Loucy (cell line): ENCODE measurements around the gene SUN2.

Experiments used
- H2AFZ ChIP-seq: fragments of 200-600 bp; sonication (generic); 2 replicates; pipeline ENCODE4 v1.6.0; 2016; ENCODE audit warnings: antibody characterized with exemption, mild to moderate bottlenecking, low read length, moderate library complexity
- H3F3A ChIP-seq: fragments of 200-600 bp; 2 replicates; pipeline ENCODE4 v1.6.0; 2016; ENCODE audit warnings: antibody characterized with exemption, low read depth, mild to moderate bottlenecking
- H3K27me3 ChIP-seq: fragments of 200-600 bp; sonication (generic); 2 replicates; pipeline ENCODE4 v1.6.1; 2014; ENCODE audit warnings: low read length, mild to moderate bottlenecking; ENCODE audit not compliant: insufficient read depth, poor library complexity, severe bottlenecking
- H3K36me3 ChIP-seq: fragments of 200-600 bp; sonication (generic); 2 replicates; pipeline ENCODE4 v1.6.1; 2016; ENCODE audit warnings: low read length; ENCODE audit not compliant: insufficient read depth
- H3K4me1 ChIP-seq: fragments of 200-600 bp; sonication (generic); 2 replicates; pipeline ENCODE4 v1.5.1; 2014; ENCODE audit warnings: low read length, mild to moderate bottlenecking; ENCODE audit not compliant: insufficient read depth, poor library complexity, severe bottlenecking
- H3K4me2 ChIP-seq: fragments of 200-600 bp; sonication (generic); 2 replicates; pipeline ENCODE4 v1.6.0; 2014; ENCODE audit warnings: antibody characterized with exemption, low read length, low read depth, mild to moderate bottlenecking; ENCODE audit not compliant: poor library complexity, severe bottlenecking
- H3K4me3 ChIP-seq: fragments of 200-600 bp; sonication (generic); 2 replicates; pipeline ENCODE4 v1.5.1; 2014; ENCODE audit warnings: low read length, mild to moderate bottlenecking, mixed read lengths; ENCODE audit not compliant: poor library complexity, severe bottlenecking
- H3K79me2 ChIP-seq: fragments of 200-600 bp; sonication (generic); 2 replicates; pipeline ENCODE4 v1.6.1; 2014; ENCODE audit warnings: low read length; ENCODE audit not compliant: insufficient read depth
- H3K9ac ChIP-seq: fragments of 200-600 bp; sonication (generic); 2 replicates; pipeline ENCODE4 v1.6.0; 2014; ENCODE audit warnings: mild to moderate bottlenecking, low read depth, low read length, moderate library complexity; ENCODE audit not compliant: poor library complexity, severe bottlenecking
- H3K9me2 ChIP-seq: fragments of 200-600 bp; sonication (generic); replicated peaks from 2 replicates; pipeline ENCODE4 v1.6.1; 2016; ENCODE audit warnings: low read depth, low read length, mixed read lengths
- H3K9me3 ChIP-seq: fragments of 200-600 bp; sonication (generic); 2 replicates; pipeline ENCODE4 v1.6.1; 2014; ENCODE audit warnings: mild to moderate bottlenecking, antibody characterized with exemption, low read length, low read depth; ENCODE audit not compliant: insufficient read depth
- H4K20me1 ChIP-seq: fragments of 200-600 bp; sonication (generic); 2 replicates; pipeline ENCODE4 v1.6.0; 2014; ENCODE audit warnings: antibody characterized with exemption, low read length, mild to moderate bottlenecking; ENCODE audit not compliant: insufficient read depth, poor library complexity, severe bottlenecking
- CTCF ChIP-seq: fragments of 200-600 bp; sonication (generic); conservative IDR thresholded peaks from 2 replicates; pipeline ENCODE4 v1.5.1; 2014; ENCODE audit warnings: mild to moderate bottlenecking, antibody characterized with exemption, low read length
- EZH2phosphoT487 ChIP-seq: fragments of 200-600 bp; IDR thresholded peaks from 2 replicates; pipeline ENCODE4 v1.6.1; 2018; ENCODE audit warnings: antibody characterized with exemption, mild to moderate bottlenecking, moderate library complexity, borderline replicate concordance

The SUN2 gene

GRCh38 chr22:38783095-38783615 is 27.4 kb upstream of the SUN2 start:
- no peak overlapping the region for H3K4me3 ChIP-seq
- no peaks in the 10 kb centered on the region for H3K9me3 ChIP-seq
- H3K9me2 ChIP-seq, result no peaks in the 10 kb centered on the region
- H3K36me3 ChIP-seq, result no peaks in the 10 kb centered on the region
- TF ChIP-seq CTCF, result no peak
- TF ChIP-seq EZH2phosphoT487, result no peak
- no peaks in the 10 kb centered on the region for H3K27me3 ChIP-seq
- peak overlapping the region; percentile 80; the same call in 1 of the 2 replicates for H2AFZ ChIP-seq
- H3K79me2 ChIP-seq, result no peaks in the 10 kb centered on the region
- H3F3A ChIP-seq, result no peaks in the 10 kb centered on the region
- H3K9ac ChIP-seq, result peak overlapping the region; percentile 38
- peaks cover 5% of the 10 kb centered on the region for H3K4me1 ChIP-seq
- no peaks in the 10 kb centered on the region for H4K20me1 ChIP-seq
- no peak overlapping the region for H3K4me2 ChIP-seq

DNA sequence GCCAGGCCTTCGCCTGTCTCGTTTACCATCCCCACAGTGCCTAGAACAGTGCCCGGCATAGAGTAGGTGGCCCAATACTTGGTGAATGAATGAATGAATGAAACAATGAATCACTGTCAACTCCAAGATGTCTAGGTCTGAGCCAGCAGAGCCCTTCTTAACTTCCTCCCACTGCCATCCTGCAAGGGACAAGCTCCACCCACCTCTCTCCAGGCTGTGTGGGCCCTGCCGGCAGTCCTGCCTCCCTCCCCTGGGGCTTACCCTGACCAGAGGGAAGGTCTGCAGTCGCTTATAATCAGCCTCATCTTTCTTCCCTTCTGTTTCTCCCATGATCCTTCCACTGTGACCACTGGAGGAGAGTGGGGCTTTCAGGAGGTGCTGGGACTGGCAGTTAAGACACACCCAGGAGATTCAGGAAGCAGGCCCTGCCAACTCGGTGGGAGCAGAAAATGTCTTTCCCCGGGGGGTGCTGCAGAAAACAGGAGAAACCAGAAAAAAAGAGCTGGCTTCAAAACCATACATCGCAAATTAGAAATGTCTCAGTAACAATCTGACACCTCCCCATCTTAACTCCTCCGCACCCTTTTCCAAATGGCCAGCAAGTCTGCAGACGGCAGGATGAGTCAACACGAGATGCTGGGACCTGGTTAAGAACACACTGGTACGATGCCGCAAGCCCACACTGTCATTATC is 26.8 kb upstream of the SUN2 start:
- TF ChIP-seq CTCF, result no peak
- TF ChIP-seq EZH2phosphoT487, result no peak
- Histone ChIP-seq H3K9me3 (no peaks in the 10 kb centered on the region), H3K36me3 (no peaks in the 10 kb centered on the region), H3F3A (no peaks in the 10 kb centered on the region), H3K4me1 (peaks cover 5% of the 10 kb centered on the region), H3K9me2 (no peaks in the 10 kb centered on the region), H3K4me2 (peak overlapping the region; percentile 11), H3K27me3 (no peaks in the 10 kb centered on the region), H3K9ac (peak overlapping the region; percentile 38), H3K79me2 (no peaks in the 10 kb centered on the region), H3K4me3 (no peak overlapping the region), H2AFZ (peak overlapping the region; percentile 80), H4K20me1 (no peaks in the 10 kb centered on the region)

GRCh38 chr22:38781033-38781432 is 25.2 kb upstream of the SUN2 start:
- no peaks in the 10 kb centered on the region for H3K27me3 ChIP-seq
- H3K36me3 ChIP-seq, result no peaks in the 10 kb centered on the region
- H3K9me3 ChIP-seq, result no peaks in the 10 kb centered on the region
- H3K4me2 ChIP-seq, result no peak overlapping the region
- no peak overlapping the region for H2AFZ ChIP-seq
- no peaks in the 10 kb centered on the region for H3K9me2 ChIP-seq
- H3F3A ChIP-seq, result no peaks in the 10 kb centered on the region
- H3K4me3 ChIP-seq, result no peak overlapping the region
- H3K79me2 ChIP-seq, result no peaks in the 10 kb centered on the region
- no peak for TF ChIP-seq EZH2phosphoT487
- no peak for TF ChIP-seq CTCF
- no peaks in the 10 kb centered on the region for H4K20me1 ChIP-seq
- no peak overlapping the region for H3K9ac ChIP-seq
- peaks cover 9% of the 10 kb centered on the region for H3K4me1 ChIP-seq
